ENCODE data around the gene SH3RF1. TPM values are rescaled to one million over a fixed set of nuclear protein-coding genes. Genes with fewer than 3 reads are reported as not detected.

SH3RF1 gene
- total and polyA plus RNA-seq, 2 of the 8 experiments (the other 6 are each of a cell fraction or from before 2014, with no cell fraction given), result 6.9 to 15.1 TPM

GRCh38 chr4:169047956-169048355 is 222.8 kb downstream of the SH3RF1 start:
- H3K4ac ChIP-seq (replicated peaks; ENCODE audit: insufficient read length, low read depth, low read length), result no peak overlapping the region
- POLR2A ChIA-PET (ENCODE audit: partially characterized antibody), result interaction anchor here (1.0 to 1.2 kb wide), 2 partner anchors 11 to 19 kb away, joined by 3 to 5 read pairs; no protein-coding TSS in a partner anchor
- no peaks in the 10 kb centered on the region for H3K36me3 ChIP-seq (ENCODE audit: control insufficient read depth in 2 of 4, insufficient read depth in 4 of 4, low read length in 3 of 4)
- H3K27ac ChIP-seq (ENCODE audit: low read depth, low read length), result no peak overlapping the region
- no peak overlapping the region for H3K9ac ChIP-seq (replicated peaks in 1 of 4; ENCODE audit: extremely low read depth in 1 of 4, low read depth in 3 of 4, low read length in 3 of 4)
- no peaks in the 10 kb centered on the region for H3K9me3 ChIP-seq (ENCODE audit: insufficient read depth in 2 of 2, low read depth in 1 of 2, low read length in 1 of 2)
- CTCF ChIA-PET (ENCODE audit: partially characterized antibody), result interaction anchor here (0.7 to 1.6 kb wide), 4 partner anchors 23 to 221 kb away, joined by 3 to 5 read pairs (median 3); no protein-coding TSS in a partner anchor
- no peak overlapping the region for H2BK120ac ChIP-seq (replicated peaks; ENCODE audit: low read depth, low read length)
- no peak overlapping the region for H3K4me2 ChIP-seq (ENCODE audit: insufficient read depth in 1 of 2, low read depth in 2 of 2, low read length in 2 of 2)
- no peak overlapping the region for H4K5ac ChIP-seq (ENCODE audit: insufficient read length, low read depth, low read length)
- peak overlapping the region; percentile 7; the same call in 1 of the 2 replicates for H2AFZ ChIP-seq (ENCODE audit: low read length)
- H3K4me1 ChIP-seq (replicated peaks in 1 of 4; ENCODE audit: control insufficient read depth in 3 of 4, insufficient read depth in 4 of 4, low read length in 3 of 4), result peaks cover 0 to 6% (median 4%) of the 10 kb centered on the region in 4 experiments; a peak in 3 of 7 replicates
- no peak overlapping the region for H3K56ac ChIP-seq (replicated peaks; ENCODE audit: insufficient read length, low read depth, low read length)
- H2BK15ac ChIP-seq (ENCODE audit: low read length), result no peak overlapping the region
- H3K14ac ChIP-seq (ENCODE audit: insufficient read length), result no peak overlapping the region
- TF ChIP-seq RFX5 (IDR thresholded peaks at IDR 0.05; ENCODE audit: borderline replicate concordance, low read depth, low read length), result no peak
- no peaks in the 10 kb centered on the region for H3K23me2 ChIP-seq (ENCODE audit: low read depth, low read length)
- WGBS, 2 experiments (ENCODE audit: extremely low coverage in 1 of 2, insufficient coverage in 1 of 2, insufficient read length in 1 of 2, insufficient replicate concordance in 2 of 2, low coverage in 1 of 2, low lambda C conversion rate in 2 of 2, missing lambda C conversion rate in 1 of 2), result 91% methylated on average over 4 of the region's 4 CpGs; no CpG with 5 or more reads in 1 of the 2 experiments
- no peak overlapping the region for H3K4me3 ChIP-seq (ENCODE audit: extremely low read depth in 1 of 4, insufficient read depth in 2 of 4, low read depth in 3 of 4, low read length in 4 of 4)
- H2BK5ac ChIP-seq (ENCODE audit: low read depth, low read length), result no peak overlapping the region
- no peak overlapping the region for H3K18ac ChIP-seq (ENCODE audit: extremely low read depth, low read length)
- no peak overlapping the region for H2AK5ac ChIP-seq (ENCODE audit: low read depth, low read length)
- H2BK12ac ChIP-seq (ENCODE audit: low read depth, low read length), result no peak overlapping the region
- H3K27me3 ChIP-seq (replicated peaks in 1 of 4; ENCODE audit: control insufficient read depth in 3 of 4, extremely low read depth in 1 of 4, insufficient read depth in 3 of 4, low read length in 3 of 4), result no peaks in the 10 kb centered on the region
- H2BK20ac ChIP-seq (ENCODE audit: low read length), result no peak overlapping the region
- DNase-seq (ENCODE audit: low read depth in 1 of 2, low spot score in 2 of 2) (no peak), FAIRE-seq (no peak)
- no peaks in the 10 kb centered on the region for H3K79me2 ChIP-seq (ENCODE audit: control insufficient read depth in 1 of 2, insufficient read depth in 2 of 2, low read length in 2 of 2)
- no peaks in the 10 kb centered on the region for H3K79me1 ChIP-seq (ENCODE audit: low read depth, low read length)
- H4K20me1 ChIP-seq (replicated peaks in 1 of 2; ENCODE audit: control insufficient read depth in 1 of 2, insufficient read depth in 2 of 2, low read length in 2 of 2), result no peaks in the 10 kb centered on the region
- no peak overlapping the region for H3K23ac ChIP-seq (ENCODE audit: insufficient read length)
- no peak overlapping the region for H4K8ac ChIP-seq (ENCODE audit: extremely low read depth, insufficient read depth, low read length)
- H4K91ac ChIP-seq (replicated peaks; ENCODE audit: insufficient read length, low read length), result no peak overlapping the region
